HG03066 (cell line): Measurements from ENCODE around the gene NUDC.
"Not testable (repeated sequence)": the region's sequence is repeated elsewhere in the genome, so short reads cannot be mapped to it uniquely, and the experiment has no call there.

Experiments
- ATAC-seq: cut with Tn5 transposase; IDR thresholded peaks from one replicate; pipeline ENCODE4 v1.9.1; 2021; ENCODE audit warnings: low read depth; ENCODE audit not compliant: unreplicated experiment

NUDC gene

DNA sequence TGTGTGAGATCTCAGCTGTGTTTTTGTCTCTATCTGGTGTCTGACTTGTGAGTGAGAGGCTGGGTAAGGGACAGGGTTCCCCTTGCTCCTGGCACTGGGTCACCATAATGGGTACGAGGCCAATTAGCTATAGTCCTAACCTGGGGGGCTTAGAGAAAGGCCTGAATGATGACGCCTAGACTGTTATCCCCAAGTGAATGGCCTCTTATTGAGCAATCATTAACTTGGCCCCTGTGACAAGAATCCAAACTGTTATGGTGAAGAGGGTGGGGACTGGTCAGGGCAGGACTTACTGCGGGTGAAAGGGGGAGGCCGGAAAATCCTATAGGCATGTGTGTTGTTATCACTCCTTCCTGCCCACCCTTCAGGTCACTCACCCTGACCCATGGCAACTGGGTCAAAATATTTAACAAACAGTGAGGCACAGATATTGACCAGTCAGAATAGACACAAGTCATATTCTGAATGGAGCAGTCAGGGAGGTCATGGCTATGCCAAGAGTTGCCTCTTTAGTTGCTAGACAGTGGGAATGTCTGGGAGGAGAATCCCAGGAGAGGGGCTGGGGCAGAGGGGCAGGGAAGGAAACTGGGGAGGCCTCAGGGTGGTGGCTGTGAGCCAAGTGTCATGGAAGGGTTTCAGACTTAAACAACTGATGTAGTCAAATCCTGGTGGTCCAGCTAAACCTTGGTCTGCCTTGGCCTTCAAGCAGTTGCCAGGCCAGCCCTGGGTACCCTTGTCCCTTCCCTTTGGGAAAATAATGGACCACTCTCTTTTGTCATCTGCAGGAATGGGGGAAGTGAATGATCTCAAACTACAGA is 11.0 kb upstream of the NUDC start:
- no peak for ATAC-seq

DNA sequence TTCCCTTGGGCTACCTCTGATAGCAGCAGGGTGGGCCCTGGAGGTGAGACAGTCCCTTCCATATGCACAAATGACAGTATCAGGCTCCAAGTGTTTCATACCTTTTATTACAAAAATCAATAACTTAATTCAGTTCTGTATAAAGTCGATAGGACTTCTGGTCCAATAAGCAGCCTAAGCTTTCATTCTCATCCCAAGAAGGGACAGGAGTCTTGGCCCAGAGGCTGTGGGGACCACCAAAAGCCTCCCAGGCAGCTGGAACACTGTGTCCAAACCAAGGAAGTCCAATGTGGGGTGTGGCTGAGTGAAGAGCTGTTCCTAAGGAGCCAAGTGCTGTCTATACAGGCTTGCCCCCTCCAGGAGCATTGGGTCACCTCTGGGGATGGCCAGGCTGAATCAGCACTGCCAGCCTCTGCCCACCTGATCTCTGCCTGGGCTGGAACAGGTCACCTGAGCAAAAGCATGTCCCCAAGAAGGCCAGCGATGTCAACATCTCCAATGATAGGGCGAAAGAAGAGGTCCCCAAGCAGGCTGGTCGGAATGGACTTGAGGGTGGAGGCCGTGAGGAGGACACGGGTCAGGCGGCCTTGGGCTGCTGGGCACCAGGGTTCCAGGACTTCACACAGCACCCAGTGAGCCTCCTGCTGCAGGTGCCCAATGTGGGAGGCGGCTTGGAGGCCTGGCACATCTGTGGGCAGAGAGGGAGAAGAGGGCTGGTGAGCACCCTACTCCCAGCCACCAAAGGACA is 10.0 kb upstream of the NUDC start:
- no peak for ATAC-seq

DNA sequence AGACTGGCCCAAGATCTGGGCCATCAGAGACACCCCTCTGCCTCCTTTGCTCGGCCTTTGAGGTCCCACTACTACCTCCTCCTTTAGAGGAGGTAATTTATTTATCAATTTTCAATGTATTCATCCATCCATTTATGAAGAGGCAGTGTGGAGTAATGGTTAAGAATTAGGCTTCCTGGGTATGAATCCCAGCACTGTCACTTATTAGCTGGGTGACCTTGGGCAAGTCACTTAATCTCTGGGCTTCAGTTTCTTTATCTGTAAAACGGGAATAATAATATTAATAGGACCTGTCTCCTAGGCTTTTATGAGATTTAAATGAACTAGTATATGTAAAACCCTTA is 9.4 kb upstream of the NUDC start:
- ATAC-seq, result no peak

DNA sequence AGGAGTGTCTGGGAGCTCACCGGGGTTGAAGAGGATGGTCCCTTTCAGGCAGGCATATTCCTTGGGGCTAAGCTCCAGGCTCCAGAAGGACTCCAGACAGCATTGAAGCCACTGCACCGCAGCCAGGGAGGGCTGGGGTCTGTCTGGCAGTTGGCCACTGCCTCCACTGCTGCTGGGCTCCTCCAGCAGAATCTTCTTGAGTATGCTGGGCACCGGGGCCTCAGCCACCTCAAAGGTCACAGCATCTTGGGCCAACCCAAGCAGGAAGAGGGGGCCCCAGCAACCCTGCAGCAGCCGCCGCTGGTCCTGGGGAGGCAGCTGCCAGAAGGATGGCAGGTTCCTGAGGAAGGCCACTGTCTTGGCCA is 8.2 kb upstream of the NUDC start:
- no peak for ATAC-seq

DNA sequence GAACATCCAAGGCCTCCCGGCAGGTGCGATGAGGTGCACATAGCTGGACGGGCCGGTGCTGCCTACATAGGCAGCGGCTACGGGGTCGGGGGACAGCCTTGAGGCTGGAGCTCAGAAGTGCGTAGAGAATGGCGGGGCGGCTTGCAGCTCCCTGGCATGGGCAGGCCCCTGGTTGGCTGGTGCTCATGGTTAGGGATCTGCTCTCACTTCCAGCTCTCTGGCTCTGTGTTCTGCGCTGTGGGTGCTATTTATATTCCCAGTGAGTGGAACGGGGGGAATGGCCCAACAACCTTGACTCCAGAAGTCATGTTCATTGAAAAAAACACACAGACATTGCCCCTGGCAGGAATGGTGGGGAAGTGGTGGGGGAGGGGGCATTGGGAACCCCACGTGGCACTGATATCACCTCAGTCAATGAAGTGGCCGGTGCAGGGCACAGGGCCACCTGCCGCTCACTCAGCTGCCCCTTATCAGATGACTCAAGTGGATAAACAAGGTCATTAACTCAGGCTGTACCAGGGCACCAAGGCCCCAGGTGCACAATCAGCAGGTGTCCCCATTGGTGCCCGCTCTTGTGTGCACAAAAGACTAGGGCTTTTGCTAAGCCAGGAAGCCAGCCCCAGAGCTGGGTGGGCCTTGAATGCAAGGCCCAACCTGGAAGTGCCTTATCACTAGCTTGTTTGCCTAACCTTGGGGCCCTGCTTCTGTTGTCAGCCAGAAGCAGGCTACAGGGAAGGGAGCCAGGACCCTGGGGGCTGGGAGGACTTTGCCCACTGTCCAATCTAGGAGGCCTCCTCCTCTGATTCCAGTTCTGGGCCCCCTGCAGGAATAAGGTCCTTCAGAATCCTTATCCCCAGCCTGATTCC is 7.6 kb upstream of the NUDC start, which contains the start of gene NR0B2:
NR0B2 (minus strand) TSS at position 222 of the 866 bp plus-strand sequence; CDS start at position 187, 35 bp downstream.
- no peak for ATAC-seq

DNA sequence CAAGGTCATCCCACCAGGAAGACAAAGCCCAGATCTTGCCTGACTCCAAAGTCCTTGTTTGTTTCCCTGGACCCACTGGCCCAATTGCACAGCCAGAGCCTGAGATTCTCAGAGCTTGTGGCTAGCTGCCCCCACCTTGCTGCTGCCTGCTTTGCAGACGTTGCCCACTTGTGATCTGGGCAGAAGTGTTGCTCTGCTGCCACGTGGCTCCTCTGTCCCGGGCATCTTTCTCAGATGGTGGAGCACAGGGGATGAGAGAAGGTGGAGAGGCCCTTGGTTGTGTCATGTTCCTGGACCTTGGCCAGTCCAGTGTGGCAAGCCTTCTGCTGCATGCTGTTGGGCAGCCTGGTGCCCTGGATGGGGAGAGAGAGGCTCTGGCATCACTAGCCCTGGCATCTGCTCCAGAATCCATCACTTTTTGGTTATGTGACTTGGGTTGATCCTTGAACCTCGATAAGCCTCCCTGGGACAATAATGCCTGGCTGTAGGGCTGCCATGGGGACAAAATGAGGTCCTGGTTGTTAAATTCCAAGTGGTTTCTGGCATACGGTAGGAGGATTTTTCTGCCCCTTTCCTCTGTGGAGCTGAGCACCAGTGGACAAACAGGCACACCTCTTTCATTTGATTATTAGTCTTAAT is 6.2 kb upstream of the NUDC start:
- ATAC-seq, result no peak

DNA sequence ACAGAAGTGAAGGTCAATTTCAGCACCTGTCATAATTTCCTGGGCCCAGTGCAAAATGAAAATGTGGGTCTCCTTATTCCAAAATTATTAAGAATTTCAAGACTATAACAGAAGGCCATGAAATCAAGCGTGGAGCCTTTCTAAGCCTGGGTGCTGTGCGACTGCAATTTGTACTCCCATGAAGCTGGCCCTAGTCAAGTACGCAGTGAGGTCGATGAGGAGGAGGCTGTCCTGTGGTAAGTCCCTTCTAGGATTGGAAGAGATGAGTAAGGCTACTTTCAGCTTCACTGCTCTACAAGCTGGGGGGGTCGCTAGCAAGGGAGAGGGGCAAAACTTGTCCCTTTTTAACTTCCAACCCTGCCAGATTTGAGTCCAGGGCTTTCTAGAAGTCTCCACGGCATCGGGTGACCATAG is 410 bp upstream of the NUDC start:
- ATAC-seq, result no peak

DNA sequence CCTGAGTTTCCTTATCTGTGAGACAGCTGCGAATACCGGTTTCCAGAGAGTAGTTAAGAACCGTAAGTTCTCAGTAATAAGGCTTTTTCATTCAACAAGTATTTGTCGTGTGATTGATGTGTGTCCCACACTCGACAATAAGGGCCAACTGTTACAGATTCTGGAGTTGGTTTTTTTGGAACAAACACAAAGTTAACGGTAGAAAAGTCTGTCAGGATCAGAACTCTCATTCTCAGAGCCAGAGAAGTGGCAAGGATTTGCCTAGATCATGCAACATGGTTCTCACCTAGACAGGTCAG is 837 bp downstream of the NUDC start:
- ATAC-seq, result no peak

DNA sequence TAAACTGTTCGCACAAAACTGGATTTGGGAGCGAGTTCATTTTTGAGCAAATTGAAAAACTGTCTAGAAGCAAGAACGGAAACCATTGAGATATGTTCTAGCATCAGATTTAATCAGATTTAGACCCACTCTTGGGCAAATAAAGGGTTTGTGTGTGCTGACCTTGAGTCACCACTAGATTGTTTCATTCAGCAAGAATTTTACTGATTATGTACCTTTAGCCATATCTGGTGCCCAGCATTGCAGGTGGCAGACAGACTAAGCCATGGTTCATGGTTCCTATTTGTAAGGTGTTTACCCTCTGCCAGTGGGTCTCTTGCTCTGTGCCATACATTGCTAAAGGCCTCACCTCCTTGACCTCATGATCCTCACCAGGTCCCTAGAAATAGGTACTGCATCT is 1.4 kb downstream of the NUDC start:
- ATAC-seq, result no peak

DNA sequence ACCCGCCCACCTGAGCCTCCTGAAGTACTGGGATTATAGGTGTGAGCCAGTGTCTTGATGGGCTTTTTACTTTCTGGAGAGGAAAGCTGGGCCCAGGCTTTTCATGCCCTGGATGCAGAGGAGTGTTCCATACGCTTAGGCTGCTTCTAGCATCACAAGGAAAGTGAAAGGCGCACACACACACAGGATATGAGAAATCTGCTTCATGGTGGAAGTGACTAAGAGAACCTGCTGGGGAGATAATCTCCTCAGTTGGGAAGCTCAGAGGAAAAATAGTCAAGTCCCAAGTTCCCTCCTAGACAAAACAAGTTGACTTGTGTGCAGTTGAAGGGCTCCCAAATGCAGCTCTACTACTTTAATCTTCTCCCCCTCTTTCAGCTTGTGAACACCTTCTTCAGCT is 2.2 kb downstream of the NUDC start:
- no peak for ATAC-seq

DNA sequence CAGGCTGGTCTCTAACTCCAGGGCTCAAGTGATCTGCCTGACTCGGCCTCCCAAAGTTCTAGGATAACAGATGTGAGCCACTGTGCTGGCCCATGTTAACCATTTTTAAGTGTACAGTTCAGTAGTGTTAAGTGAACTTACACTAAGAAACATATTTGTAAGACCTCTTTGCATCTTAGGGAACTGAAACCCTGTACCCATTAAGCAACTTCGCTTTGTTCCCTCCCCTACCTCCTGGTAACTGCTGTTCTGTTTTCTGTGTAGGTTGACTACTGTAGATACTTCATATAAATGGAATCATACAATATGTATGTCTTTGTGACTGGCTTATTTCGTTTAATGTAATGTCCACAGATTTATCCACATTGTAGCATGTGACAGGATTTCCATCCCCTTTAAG is 11.0 kb downstream of the NUDC start:
- ATAC-seq, result peak; percentile 54

DNA sequence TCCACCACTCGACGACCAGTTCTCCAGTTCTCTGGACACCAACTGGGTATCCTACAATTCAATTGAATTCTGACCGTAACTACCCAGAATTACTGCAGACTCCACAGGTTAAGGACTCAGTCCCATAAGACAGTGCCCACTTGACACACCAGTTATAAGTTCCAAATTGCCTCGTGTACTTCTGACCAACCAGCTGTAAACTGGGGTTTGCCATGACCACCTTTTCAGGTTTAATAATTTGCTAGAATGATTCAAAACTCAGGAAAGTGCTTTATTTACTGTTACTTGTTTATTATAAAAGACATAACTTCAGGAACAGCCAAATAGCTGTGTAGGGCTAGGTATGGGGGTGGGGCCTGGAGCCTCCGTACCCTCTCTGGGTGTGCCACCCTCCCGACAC is 15.3 kb downstream of the NUDC start:
- ATAC-seq, result no peak

DNA sequence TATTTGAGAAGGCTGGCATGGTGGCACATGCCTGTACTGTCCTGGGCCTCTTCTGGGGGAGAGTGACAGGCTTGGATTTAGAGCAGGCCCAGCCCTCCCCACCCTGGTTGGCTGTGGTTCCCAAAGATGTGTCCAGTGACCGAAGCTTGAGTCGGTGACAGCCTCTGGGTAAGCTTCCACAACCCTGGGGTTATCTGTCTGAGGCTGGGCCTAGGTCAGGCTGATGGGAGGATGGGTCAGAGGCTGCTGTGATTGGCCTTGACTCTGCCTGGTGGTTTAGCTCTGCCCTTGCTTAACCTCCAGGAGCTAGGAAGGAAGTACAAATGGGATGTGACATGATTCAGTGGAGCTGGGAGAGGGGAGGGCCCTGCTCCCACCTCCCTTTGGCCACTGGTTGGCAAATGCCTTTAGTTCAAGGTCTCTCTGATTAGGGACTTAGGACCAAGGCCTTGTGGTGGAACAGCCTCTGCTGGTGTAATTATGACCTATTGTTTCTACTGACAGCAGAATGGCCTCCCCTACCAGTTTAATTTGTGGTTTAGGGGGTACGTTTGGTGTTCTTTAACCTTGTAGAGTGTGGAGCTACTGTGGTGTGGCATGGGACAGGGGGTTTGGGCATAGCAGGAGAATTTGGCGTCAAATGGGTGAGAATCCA is 16.6 kb downstream of the NUDC start:
- ATAC-seq, result no peak

DNA sequence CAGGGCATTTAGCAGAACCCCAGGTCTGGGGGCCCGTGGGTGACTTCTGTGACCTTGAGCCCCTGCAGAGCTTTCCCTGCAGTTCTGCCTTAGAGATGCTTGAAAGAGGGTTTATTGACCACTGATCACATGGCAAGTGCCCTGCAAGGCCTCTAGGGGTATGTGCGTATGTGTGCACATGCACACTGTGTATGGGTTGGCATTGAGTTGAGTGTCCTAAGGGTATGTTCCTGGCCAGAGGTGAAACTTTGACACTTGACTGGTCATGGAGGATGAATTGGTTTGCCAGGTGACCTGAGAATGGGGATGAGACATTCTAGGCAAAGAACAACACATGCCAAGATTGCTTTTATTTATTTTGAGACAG is 17.1 kb downstream of the NUDC start:
- ATAC-seq, result no peak

DNA sequence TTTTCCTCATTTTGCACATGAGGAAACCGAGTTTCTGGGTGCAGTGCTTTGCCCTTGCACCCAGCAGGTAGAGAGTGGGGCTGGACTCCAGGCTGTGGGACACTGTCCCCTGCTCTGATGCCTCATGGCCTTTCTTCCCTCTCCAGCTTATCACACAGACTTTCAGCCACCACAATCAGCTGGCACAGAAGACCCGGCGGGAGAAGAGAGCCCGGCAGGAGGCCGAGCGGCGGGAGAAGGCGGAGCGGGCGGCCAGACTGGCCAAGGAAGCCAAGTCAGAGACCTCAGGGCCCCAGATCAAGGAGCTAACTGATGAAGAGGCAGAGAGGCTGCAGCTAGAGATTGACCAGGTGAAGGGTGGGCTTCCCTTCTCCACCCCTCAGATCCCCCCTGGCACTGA is 19.8 kb downstream of the NUDC start:
- no peak for ATAC-seq

DNA sequence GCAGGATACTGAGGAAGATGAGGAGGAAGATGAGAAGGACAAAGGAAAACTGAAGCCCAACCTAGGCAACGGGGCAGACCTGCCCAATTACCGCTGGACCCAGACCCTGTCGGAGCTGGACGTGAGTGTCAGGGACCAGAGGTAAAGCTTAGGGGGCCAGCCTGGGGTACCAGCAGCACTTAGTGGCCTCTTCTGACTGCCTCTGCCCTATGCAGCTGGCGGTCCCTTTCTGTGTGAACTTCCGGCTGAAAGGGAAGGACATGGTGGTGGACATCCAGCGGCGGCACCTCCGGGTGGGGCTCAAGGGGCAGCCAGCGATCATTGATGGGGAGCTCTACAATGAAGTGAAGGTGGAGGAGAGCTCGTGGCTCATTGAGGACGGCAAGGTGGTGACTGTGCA is 21.1 kb downstream of the NUDC start:
- ATAC-seq, result no peak

DNA sequence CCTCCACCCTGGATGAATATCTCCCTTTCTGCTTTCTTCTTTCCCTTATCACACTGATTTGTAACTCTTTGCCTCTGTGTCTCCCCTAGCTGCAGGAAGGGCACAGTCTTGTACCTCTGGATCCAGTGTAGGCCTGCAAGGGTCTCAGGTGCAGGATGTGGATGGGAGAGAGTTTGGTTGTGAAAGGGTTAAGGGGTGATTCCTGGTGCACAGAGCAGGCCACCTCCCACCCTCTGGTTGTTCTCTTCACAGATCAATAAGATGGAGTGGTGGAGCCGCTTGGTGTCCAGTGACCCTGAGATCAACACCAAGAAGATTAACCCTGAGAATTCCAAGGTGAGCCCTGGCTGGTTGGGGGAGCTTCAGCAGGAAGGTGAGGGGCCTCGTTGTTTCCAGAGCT is 23.6 kb downstream of the NUDC start:
- ATAC-seq, result no peak

DNA sequence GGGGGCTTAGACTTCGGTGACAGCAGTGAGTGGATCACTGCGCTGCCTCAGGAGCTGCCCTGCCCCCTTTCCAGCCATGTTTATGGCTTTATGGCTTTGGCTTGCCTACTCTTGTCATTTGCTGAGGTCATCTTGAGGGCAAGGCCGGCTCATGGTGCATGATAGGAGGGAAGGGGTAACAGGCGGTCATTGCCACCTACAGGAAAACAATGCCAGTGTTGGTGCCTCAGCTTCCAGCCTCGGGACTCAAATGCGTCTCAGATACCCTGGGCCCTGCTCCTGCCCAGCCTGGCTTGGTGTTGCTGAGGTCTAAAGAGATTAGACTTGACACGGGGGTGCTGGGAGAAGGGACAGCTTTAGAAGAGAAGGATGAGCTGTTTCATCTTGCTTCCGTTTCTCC is 24.2 kb downstream of the NUDC start:
- ATAC-seq, result no peak

DNA sequence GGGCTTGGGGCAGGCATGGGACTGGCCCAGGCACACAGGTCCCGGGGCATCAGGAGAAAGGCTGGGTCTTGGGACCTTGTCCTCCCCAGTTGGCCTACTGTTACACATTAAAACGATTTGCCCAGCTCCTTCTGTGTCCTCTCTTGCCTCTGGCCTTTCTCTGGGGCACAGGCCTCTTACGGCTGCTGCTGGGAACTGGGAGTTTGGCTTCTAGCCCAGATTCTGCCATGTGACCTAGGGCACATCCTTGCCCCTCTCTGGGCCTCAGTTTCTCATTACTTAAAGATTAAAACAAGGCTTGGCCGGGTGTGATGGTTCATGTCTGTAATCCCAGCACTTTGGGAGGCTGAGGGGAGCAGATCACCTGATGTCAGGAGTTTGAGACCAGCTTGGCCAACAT is 24.7 kb downstream of the NUDC start:
- ATAC-seq, result no peak

DNA sequence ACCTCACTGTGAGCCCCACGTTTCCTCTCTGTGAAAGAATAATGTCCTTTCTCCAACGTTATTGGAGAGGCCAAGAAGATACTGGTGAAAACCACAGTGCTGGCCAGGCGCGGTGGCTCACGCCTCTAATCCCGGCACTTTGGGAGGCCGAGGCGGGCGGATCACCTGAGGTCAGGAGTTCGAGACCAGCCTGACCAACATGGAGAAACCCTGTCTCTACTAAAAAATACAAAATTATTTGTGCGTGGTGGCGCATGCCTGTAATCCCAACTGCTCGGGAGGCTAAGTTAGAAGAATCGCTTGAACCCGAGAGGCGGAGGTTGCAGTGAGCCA is 27.1 kb downstream of the NUDC start:
- not testable (repeated sequence) for ATAC-seq
